GM18508 (cell line): ENCODE results near the gene AGXT.

ENCODE experiments used
- ATAC-seq: cut with Tn5 transposase; IDR thresholded peaks from one replicate; pipeline ENCODE4 v1.9.1; 2021; ENCODE audit warnings: moderate number of reproducible peaks; ENCODE audit not compliant: insufficient read depth, unreplicated experiment

Gene AGXT

GRCh38 chr2:240884221-240884620 lies 15.6 kb downstream of the AGXT start:
- no peak for ATAC-seq

DNA sequence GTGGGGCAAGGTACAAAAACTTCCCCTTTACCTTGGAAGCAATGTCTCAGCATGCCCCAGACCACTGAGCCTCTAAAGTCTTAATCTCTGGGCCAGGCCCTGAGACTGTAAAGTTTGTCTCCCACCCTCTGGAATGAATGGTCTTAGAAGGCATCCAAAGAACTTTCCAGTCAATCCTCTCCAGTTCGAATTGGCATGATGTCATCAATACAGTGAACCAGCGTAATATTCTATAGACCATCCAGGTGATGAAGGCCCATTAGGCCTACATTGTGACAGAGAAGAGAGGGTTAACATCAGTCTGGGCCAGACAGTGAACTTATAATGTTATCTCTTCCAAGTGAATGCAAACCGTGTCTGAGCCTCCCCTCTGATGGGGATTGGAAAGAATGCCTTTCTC lies 16.1 kb downstream of the AGXT start:
- no peak for ATAC-seq

- no peak for ATAC-seq
These were observed 16.9 kb downstream of the AGXT start for GRCh38 chr2:240885566-240885965.

- no peak for ATAC-seq
These were observed 17.5 kb downstream of the AGXT start for GRCh38 chr2:240886023-240886565.

DNA sequence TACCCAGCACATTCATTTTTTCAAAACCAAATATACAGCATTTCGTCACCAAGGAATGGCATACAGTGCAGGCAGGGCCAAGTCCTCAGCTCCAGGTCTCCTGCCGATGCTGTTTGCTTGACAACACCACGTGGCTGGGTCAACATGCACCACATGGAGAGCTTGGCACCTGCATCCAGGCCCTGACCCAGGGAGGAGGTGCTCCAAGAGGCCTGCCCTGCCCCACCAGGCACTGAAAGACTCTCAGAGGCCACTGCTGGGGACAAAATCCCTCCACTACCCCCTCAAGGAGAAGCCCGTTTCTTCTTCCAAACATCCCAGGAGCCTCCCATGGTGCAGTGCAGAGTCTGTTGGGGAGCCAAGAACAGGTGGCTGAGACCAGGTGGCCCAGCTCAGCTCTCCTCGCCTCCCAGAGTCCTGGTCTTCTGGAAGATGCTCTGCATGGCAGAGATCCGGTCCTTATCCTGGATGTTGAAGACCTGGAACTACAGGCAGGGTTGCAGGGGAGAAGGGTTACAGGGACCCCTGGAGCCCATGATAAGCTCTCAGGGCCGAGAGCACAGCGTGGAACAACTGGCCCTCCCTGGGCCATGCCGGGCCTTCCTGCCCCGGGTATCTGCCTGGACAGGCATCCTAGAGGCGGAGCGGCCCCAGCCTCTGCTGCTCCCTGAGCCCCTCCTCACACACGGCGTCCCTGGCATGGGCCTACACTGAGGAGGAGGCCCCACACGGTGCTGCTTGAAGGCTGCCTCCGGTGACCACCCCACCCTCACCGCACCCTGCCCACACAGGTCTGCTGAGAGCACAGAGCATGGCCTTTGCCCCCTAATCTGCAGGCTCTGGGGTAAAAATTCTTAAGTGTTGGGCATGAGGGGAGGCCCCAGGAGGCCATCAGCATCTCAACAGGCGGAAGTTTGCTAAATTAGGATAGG lies 18.3 kb downstream of the AGXT start:
- no peak for ATAC-seq

GRCh38 chr2:240887631-240888030 lies 19.0 kb downstream of the AGXT start:
- no peak for ATAC-seq

GRCh38 chr2:240888130-240888889 lies 19.7 kb downstream of the AGXT start:
- no peak for ATAC-seq

DNA sequence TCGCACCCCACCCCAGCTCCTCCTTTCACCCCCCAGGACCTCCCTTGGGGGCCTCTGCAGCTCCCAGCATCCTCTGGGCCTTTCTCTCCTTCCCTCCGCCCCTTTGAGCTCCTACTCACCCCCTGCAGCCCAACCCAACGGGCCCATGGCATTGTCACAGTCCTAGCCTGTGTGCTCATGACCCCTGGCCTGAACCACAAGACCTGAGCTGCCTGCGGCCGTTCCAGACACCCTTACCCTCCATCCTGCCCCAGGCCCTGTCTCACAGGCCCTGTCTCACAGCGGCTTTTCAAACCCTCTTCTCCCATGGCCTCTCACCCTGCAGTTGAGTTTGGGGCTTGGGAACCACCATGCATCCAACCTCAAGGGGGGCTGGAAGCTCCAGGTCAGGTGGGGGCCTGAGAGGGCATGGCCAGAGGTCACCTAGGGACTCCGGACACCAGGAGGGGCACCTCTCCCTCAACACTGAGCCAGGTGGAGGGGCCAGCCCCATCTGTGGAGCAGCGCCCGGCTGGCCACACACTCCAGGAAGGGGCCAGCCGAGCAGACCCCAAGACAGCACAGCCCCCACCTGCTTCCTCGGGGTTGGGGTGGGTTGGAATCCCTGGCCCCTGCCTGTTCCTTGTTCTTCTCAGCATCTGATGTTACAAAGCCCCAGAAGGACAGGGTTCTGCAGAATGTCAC lies 20.4 kb downstream of the AGXT start:
- no peak for ATAC-seq

DNA sequence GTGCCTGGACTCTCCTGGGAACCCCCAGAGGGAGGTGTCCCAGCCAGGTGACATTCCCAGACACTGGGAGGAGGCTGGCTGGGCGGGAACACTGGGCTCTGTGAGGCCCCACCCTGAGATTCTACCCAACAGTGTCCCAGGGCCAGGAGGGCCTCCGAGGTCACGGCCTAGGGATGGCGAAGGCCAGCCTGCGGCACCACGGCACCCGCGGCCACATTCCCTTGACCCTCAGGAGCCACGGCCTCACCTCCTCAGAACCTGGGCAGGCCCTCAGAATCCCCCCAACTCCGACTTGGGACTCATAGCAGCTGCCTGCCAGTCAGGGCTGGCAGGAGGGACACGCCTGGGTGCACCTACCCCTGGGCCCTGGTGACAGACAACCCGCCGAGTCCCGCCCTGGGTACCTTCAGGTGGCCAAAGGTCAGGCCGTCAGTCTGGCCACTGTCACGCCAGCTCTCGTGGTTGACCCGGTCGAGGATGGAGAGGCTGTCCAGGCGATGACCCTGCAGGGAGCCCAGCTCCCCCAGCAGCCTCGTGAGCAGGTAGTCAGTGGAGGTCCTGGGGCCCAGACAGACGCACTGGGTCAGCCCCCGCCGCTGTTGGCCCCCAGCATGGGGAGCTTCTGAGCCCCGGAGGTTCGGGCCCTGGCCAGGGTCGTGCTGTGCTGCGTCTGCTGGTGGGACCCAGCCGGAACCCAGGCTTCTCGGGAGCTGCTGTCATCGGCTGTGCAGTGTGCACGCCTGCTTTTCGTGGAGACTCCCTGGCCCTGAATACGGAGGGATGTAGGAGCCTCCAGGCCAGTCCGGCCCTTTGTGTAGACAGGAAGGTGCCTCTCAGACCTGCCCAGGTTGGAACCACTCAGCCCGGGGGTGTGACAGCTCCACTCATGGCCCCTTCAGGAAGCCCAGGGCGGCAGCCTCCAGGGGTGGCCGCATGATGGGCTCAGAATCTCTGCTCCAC lies 21.3 kb downstream of the AGXT start:
- no peak for ATAC-seq

GRCh38 chr2:240890691-240891090 lies 22.1 kb downstream of the AGXT start:
- ATAC-seq = no peak

GRCh38 chr2:240891492-240892340 lies 23.1 kb downstream of the AGXT start:
- no peak for ATAC-seq

DNA sequence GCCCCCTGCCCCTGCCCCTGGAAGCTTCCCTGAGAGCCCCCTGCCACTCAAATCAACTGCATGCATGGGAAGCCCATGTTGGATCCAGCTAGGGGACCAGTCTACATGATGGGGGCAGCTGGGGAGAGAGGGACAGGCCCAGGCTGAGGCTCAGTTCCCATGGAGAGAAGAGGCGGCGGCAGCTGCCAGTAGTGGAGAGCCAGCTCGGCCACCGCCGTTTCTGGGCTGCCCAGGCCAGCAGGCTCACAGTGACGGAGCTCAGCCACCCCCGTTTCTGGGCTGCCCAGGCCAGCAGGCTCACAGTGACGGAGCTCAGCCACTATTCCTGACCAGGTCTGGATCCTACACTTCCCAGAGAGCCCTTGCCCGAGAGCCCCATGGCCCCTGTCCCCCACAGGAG lies 23.7 kb downstream of the AGXT start:
- ATAC-seq = no peak

- ATAC-seq = no peak
These were observed 24.3 kb downstream of the AGXT start for GRCh38 chr2:240892925-240893324.

DNA sequence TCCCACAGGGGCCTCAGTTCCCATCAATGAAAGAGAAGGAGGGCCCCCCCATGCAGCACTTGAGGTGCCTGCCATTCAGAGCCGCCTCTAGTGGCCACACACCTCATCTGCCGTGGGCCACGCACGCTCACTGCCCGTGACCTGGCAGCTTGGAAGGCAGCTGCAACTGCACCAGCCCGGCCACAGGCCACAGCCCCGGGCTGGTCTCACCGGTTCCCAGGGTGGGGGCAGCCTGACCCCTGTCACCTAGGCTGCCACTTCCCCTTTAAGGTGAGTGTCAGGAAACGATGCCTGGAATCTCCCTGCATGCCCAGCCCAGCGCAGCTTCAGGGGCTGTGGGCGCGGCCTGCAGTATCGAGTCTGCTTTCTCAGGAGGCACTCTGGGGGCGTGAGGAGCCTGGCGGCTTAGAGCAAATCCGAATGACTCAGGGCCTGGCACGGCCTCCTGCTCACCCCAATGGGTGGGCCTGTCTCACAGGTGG lies 24.8 kb downstream of the AGXT start:
- no peak for ATAC-seq

DNA sequence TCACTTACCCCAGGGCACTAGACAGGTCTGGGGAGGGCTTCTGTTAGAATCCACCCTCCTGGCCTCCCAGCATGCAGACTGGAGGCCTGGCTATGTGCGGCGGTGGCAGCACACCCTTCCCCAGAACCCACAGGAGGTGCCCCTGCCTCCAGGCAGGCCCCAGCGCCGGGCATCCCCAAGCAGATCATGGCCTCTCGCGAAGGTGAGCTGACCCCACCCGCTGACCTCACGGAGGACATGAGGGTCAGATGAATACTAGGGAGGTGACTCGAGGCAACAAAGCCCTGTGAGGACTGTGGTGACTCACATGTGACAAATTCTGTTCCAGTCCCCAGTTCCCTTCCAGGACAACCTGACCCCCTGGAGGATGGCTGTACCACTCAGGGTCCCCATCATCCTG lies 25.4 kb downstream of the AGXT start:
- no peak for ATAC-seq

GRCh38 chr2:240894836-240895558 lies 26.4 kb downstream of the AGXT start:
- ATAC-seq = no peak

GRCh38 chr2:240895656-240896388 lies 27.2 kb downstream of the AGXT start, which contains the start of gene MAB21L4:
Gene MAB21L4 (minus strand): TSS chr2:240896156. CDS start chr2:240895997, 159 bp downstream.
- no peak for ATAC-seq
